ENCODE measurements around the gene FGFR2.

Gene FGFR2

DNA sequence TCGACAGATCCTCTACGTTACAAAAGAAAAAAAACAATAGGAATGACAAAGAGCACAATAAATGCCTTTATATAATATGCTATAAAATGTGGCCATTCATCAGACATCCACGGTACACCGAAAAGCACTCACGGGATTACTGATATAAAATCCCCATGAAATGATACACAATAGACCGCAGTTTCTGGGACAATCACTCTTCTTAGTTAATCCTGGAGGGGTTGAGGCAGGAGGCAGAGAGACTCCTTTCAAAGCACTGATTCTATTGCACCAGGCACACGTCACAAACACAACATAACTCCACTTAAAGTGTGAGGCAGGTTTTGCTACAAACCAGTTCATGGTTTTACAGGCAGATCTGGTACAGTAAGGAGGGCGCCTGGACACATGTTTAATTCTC lies 113.8 kb downstream of the FGFR2 start:
- no peak for DNase-seq

DNA sequence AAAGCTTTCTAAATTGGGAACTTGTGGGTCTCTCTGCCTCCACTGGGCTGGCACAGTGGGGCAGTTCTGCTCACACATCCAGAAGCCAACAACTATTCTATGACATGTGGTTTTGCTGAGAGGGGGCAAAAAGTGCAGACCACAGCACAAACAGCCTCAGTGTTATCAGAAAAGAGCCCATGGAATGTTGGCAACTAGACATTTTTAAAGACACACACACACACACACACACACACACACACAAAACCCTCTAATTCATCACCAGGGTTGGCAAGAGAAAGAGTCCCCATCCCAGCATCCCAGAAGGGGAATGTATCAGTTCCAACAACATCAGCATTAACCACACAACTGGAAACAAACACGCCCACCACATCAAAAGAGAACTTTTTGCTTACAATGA lies 117.1 kb downstream of the FGFR2 start:
- DNase-seq: no peak

DNA sequence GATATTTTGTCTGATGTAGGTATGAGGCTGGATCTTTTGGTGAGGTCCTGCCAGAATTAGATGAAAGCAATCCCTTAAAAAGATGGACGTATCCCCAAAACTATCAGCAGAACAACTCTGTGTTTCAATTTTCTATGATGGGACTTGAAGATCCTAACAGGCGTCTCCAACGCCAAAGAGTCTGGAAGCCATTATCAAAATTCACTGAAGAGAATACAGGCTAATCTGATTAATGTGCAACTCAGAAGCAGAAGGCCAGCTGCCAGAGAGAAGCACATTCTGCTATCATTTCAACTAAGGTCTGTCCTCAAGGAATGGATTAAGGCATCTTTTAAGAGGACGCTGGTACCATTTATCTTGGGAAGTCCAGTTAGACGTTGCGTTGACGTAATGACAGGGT lies 119.7 kb downstream of the FGFR2 start:
- no peak for DNase-seq

DNA sequence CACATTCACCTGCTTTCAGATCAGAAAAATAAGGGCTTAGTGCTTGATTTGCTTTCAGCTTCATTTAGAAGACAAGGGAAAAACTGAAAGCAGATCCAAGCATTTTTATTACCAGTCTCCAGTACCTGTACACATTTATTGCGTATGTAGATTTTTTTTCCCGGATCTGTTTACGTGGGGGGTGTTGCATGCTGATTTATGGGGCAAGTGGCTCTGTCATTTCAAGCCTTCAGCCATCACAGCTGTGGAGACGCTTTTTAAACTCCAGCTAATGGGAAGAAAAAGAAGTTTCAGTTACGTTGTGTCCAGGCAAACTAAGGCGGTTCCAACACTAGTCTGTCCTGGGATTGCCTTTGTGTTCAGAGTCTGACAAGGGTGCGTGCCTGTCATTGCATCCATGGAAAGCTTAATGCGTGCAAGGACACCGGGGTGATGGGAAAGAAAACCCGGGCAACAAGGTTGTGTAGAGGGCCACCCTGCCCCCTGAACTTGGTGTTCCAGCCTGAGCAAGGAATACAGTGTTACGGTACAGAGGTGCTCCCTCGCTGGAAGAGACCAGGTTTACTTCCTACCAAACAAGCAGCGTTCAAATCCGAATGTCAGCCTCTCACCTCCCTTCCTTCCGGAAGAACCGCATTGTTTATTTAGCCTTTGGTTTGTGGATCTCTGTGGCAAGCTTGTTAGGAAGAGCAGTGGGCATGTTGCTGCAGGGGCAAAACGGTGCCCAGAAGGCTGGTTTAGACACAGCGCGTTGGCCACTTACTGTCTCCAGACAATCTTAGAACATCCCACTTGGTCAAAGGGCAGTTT lies 128.2 kb downstream of the FGFR2 start:
- no peak for DNase-seq

DNA sequence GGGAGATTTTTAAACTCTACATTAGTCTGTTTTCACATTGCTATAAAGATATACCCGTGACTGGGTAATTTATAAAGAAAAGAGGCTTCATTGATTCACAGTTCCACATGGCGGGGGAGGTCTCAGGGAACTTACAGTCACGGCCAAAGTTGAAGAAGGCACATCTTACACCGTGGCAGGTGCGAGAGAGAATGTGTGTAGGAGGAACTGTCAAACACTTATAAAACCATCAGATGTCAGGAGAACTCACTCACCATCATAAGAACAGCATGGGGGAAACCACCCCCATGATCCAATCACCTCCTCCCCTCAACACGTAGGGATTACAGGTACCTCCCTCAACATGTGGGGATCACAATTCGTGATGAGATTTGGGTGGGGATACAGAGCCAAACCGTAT lies 129.5 kb downstream of the FGFR2 start:
- DNase-seq: no peak

DNA sequence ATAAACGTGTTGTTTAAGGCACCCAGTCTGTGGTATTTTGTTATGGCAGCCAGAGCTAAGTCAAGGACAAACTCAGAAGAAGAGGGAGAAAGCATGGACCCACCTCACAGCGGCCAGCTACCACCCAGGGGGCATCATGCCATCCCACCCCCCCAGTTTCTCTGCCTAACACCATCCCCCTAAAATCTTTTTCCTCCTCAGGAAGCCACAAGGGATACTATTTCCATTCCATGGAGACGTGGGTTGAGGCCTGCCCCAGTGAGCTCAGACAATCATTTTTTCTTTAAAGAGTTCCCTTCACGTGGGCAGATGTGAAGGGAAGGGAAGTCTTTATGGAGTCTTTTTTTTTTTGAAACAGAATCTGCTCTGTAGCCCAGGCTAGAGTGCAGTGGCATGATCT lies 131.8 kb downstream of the FGFR2 start:
- DNase-seq: no peak

DNA sequence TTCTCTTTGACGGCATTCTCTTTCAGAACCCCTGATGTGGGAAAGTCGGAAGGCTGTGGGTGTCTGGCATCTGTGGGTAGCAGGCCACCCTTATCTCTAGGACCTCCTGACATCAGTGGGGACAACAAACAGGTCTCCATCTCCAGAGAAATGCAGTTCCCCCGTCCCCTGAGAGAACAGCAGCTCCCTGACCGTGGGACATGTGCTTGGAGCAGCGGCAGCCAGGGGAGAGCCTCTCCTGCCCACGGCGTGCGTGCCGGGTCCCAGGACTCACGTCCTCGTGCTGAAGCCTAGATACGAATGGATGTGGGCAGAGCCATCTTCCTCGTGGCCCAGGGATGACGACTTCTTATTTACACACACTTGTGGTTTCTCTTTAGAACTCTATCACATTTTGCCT lies 133.0 kb downstream of the FGFR2 start:
- no peak for DNase-seq

DNA sequence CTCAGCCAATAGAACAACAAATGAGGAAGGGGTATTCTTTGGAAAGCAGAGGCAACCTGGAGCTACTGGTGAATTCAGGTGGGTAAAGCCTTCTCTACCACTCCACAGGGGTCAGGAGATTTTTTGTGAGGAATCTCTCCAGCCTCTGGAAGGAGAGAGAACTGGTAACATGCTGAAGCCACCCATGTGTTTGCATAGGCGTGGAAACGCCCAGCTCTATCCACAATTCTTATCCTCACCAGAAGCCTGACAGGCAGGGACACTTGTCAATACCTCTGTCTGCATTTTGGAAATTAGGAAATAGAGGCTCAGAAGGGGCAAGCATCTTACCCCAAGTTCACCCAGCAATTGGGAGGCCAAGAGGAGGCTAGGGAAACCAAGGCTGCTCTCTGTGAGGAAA lies 133.7 kb downstream of the FGFR2 start:
- DNase-seq: no peak

DNA sequence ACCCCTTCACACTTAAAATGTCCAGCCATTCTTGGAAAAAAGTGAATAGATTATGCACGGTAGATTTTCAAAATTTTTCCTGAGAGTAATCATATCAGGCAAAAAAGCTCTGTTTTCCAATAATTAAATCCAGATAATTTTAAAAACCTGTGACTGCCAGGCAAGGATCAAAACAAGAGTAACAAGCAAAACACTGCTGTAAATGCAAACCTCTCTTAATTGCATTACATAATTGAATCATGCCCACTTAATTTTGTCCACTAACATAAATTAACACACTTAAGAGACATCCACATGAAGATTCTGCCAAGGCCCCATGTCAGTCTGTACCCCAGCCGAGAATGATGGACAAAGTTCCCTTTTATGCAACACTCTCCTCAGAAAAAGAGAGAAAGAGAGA lies 135.3 kb downstream of the FGFR2 start:
- DNase-seq: no peak

DNA sequence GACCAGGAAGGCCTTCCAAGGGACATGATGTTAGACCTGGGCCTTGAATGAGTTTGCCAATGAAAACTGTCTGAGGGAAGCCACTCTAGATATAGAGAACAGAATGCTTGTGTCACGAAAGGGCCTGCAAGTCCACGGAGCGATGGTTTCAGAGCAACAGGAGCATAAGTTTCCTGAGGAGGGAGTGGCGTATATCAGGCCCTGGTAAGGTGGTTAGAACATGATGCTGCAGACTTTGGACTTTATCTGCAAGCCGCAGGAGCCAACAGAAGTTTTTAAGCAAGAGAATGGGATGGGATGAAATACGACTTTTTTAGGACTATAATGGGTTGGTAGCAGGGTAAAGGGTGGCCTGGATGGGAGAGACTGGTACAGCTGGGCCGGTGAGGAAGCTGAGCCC lies 136.0 kb downstream of the FGFR2 start:
- no peak for DNase-seq

DNA sequence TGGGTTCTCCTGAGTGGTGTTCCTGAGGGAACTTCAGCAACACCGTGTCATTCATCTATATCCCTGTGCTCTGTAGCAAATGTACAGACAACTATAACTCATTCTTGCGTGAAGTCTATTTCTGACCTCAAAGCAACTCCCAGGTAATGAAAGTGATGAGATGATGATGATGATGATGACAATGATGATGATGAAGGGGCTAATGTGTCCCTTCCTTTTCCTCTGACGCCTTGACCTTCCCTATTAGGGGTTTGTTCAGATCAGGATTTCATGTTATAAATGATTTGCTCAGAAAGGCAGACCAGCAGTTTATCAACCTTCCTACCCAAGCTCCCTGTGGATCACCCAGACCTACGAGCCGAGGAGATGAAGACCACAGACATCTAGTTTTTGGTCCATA lies 136.9 kb downstream of the FGFR2 start:
- no peak for DNase-seq

DNA sequence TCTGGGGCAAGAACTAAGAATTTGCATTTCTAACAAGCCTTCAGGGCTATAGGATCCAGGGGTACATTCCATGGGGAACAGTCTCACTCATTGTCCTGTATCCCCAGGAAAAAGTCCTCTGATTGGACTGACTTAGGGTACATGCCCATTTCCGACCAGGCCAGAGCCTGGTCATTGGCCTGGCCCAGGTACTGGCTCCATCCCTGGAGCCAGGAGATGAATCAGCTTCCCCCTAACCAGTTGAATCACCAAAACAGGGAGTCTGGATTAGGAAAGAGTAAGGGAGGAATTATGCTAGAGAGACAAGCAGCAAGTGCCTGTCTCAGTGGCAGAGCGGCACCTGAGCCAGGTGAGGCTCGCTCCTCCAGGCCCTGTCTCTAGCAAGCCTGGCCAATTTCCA lies 137.5 kb downstream of the FGFR2 start:
- DNase-seq: no peak

DNA sequence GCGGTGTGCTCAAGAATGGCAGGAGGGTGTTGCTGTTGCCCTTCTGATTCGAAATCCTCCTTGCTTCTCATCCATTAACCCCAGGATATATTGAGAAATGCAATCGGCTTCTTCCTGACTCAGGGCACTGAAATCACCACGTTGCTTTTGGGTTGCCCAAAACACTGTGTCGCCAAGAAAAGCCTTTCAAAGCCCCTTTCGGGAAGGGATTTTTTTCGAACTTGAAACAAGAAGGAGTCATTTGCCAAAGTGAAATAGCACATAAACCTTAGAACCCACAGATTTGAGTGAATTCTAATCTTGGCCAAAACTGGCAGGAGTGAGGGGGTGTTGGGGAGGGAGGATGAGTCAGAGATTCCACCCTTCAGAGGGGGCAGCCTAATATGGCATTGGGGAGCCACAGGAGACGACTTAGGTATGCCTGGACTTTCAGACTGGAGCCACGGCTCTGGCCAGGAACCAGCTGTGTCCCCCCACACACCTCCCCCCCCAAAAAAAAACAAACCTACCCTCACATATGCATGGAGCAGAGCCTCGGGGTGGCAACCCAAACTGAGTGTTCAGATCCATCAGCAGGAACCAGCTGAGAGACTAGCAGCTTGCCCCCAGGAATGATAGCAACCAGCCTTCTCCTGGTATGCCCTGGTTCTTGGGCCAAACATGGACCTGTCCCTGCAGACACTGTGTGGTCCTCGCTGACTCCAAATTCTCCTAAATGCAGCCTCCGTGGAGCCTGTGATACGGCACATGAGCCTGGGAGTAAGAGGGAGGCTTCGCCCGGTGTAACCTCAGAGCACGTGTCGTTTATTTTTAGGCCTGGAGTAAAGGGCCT lies 138.4 kb downstream of the FGFR2 start:
- no peak for DNase-seq

DNA sequence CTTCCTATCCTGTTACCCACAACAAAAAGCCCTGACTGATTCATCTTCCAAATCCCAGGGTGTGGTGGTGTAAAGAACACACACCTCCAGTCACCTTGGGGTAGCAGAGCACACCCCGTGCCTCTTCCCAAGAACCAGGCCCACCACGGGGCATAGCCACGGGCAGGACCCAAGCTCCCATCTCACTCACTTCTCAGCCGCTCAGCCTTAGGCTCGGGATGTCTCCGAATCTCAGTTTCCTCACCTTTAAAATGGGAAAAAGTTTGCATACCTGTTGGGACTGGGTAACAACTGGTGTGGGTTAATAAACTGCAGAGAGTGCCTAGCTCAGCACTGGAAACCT lies 139.0 kb downstream of the FGFR2 start:
- DNase-seq: no peak

DNA sequence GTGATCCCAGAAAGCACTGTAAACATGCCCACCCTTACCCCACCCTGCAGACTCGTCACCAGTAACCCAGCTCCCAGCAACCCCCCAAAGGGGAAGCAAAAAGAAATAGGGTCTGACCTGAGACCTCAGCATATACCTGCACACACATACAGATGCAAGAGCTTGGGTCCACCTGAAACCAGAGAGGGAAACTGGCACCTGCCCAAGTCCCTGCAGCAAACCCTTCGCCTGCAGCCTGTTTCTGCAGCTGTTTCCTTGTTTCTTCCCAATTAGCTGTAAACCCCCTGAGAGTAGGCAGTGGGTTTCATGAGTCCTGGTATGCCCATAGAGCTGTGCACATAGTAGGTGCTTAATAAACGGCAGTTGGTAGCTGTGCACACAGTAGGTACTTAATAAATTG lies 140.5 kb downstream of the FGFR2 start:
- no peak for DNase-seq

DNA sequence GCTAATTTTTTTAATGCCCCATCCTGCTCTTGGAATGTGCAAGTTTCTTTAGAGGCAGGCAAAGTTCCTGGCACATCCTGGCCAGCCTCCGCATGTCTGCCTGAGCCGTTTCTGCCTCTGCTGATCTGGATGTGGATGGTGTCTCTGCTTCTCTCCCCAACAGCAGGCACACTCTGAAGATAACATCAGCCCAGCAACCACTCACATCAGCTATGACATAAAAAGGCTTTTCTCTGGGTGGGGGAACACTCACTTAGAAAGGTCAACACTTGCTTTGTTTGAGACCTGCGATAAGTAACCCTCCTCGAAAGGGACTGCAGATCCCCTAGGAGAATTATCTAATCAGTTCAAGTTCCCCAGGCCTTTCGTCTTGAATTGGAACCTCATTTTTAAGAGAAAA lies 142.9 kb downstream of the FGFR2 start:
- no peak for DNase-seq

DNA sequence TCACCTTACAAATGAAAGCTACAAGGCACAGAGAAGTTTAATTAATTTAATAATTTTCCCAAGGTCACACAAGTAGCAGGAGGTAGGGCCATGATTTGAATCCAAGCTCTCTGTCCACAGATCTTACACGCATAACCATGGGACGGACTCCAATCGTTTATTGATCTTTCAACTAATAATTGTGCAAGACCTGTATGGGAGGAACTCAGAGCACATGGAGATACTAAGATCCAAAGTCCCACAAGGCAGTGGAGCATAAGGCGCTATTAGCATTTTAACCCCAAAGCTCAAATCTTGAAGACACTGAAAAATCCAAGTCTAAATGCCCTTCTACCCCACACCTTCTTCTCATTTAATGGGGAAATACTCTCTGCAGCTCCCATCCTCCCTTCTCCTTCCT lies 143.5 kb downstream of the FGFR2 start:
- no peak for DNase-seq

DNA sequence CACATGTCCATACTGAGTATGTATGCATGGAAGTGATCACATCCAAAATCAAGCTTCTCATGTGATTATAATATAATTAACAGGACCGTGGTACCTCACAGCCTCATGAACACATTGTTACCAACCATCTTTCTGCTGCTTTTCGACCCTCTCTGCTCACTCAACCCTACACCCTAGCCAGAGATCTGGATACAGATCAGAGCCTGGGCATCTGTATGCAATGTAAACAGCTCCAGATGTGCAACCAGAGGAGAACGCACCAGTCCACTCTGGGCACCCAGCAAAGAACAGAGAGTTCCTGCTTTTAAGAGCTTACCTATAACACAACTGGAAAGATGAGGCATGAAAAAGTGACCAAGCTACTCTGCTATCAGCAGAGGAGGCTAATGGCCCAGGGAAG lies 145.1 kb downstream of the FGFR2 start:
- no peak for DNase-seq

DNA sequence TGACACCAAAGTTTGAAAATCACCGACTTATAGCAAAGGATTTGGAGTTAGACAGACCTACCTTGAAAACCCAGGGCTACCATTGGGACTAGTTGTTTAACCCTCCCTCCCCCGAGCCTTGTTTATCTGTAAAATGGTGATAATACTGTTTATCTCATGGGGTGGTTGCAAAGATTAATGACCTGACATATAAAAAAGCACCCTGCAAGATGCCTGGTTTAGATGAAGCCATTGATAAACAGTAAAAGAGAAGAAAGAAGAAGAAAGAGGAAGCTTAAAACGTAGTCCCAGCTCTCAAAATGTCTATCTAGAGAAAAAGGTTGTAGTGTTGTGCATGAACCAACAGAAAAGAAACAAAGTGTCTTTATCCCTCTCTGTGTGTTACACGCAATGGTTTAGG lies 145.7 kb downstream of the FGFR2 start:
- no peak for DNase-seq

DNA sequence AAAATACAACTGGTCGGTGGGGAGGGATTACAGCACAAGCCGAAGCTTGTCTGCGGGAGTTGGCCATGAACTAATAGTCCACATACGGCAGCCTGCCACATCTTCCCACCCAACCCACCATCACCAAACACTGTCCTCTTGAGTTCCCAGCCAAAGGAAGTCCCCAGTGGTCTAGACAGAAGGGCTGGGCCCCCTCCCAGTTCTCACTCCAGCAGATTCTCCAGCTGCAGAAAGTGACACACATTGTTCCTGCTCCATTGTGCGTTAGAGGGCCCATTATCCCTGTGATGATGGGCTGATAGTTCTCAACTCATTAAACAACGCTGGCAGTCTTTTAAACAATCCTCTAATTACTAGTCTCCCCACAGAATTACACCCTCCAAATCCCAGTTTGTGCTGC lies 148.0 kb downstream of the FGFR2 start:
- DNase-seq: no peak

DNA sequence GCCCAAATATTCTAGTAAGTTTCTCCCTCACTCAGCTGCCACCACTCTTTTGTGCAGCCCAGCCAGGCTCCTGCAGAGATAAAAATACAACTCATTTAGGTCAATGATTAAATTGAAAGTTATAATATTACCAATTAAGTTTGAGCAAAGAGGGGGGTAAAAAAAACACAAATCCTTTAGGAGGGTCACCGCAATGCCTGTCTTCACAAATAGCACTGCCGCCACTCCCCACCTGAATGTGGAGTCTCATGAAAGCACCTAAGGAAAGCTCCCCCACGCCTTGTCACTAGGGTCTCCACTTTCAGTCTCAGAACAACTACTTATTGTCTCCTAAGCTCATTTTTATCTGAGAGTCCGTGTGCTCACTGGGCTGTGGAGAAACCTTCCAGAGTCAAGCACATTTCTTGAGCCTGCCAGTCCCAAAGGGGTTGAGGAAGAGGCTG lies 148.7 kb downstream of the FGFR2 start:
- DNase-seq: no peak

DNA sequence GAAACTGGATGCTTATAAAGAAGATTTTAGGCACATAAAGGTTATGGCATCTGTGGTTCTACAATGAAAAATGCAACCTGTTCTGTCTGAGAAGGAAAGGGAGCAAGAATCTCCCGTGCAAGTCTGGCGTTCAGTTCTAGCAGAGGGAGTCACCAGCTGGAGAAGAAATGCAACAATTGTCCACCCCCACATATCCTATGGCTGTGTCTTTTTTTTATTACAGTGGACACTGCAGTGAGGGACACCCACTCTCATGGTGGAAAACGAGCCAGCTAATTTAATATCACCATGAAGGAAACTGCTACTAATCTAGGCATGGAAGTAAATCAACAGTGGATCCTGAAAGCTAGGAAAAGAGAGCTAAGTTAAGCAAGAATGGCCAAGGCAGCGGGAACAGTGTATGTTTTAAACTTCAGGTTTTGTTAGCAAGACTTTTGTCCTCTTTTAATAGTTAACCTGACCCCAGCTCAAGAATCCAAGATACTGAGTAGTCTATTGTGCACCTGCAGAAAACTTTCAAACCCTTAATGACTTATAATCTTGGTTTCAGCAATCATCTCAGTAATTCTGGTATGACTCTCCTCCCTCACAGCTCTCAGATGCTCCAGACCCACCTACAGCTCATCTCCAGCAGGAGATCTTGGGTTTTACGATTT lies 149.3 kb downstream of the FGFR2 start:
- no peak for DNase-seq

DNA sequence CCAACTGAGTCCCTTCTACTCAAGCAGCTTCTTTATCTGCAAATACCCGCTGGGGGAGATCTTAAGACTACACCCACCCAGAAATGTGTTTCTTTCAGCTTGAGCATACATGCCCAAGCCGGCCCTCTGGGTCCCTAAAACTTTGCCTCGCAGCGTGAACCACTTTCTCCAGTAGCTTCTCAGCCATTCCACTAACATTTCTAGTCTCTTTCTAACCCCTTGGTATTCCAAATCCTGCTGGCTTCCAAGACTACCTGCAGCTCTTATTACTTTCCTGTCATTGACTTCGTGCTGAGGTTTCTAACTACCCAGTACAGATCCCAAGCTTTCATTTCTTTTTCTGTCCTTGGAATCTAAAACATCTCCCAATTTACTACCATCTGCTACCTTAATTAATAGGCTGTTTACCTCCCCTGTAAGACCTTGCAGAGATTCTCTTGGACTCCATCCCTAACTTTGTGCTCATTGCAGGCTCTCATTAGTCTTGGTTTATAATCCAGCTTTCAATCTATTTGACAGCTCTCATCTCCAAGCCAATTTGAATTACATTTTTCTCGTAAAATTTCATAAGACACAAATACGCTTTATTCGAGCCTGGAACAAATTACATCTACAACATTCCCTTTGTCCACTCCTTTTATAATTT lies 153.6 kb downstream of the FGFR2 start:
- no peak for DNase-seq
